ENCODE measurements around the gene FAM209A. TPM values are rescaled to one million over a fixed set of nuclear protein-coding genes. Genes with fewer than 3 reads are reported as not detected.

The FAM209A gene
- total and polyA plus RNA-seq, 2 experiments from 2014 or later = 0.15 TPM; not detected in 1

DNA sequence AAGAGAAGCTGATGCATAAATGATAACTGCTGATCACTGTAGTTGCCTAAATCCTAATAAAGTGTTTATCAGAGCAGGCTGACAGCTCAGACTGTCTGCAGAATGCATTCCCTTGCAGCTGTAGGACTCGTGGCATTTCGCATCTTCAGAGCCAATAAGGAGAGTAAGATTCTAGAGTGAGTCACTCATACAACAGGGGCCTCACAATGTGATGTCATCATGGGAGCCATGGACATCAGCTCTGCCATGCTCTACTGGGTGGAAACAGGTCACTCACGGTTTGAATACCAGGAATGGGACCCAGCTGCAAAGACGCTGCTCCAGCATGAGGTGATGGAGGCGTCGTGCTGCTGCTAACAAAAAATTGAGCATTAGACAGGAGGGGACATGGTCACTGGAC, 15.9 kb downstream of the FAM209A start:
- Histone ChIP-seq H3K9me3 (ENCODE audit: low read depth) (no peaks in the 10 kb centered on the region), H3K27ac (no peak overlapping the region), H3K4me3 (no peak overlapping the region), H3K4me1 (ENCODE audit: low read depth) (no peaks in the 10 kb centered on the region), H3K36me3 (no peaks in the 10 kb centered on the region), H3K27me3 (no peaks in the 10 kb centered on the region)
- DNase-seq (ENCODE audit: low read depth in 1 of 2, low spot score in 1 of 2) = peak in 1 of 2 donors; percentile 11
- TF ChIP-seq CTCF (IDR thresholded peaks at IDR 0.05; ENCODE audit: low read depth, low read length) = no peak

DNA sequence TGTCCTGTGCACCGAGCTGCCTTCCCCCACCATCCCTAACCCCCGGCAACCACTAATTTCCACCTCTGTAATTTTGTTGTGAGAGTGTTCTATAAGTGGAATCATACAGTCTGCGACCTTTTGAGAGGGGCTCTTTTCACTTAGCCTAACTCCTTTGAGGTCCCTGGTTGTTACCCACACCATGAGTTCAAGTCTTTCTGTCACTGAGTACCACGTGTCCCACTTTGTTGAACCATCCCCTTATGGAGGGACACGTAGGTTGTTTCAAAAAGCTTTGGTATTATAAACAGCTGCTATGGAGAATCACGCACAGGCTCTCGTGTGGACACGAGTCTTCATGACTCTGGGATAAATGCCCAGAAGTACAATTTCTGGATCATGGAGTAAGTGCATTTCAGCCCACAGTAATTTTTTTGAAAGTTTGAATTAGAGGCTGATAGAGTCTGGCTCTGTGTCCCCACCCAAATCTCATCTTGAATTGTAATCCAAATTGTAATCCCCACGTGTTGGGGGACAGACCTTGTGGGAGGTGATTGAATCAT, 18.0 kb downstream of the FAM209A start:
- Histone ChIP-seq H3K27me3 (no peaks in the 10 kb centered on the region), H3K9me3 (ENCODE audit: low read depth) (no peaks in the 10 kb centered on the region), H3K27ac (no peak overlapping the region), H3K36me3 (no peaks in the 10 kb centered on the region), H3K4me1 (ENCODE audit: low read depth) (no peaks in the 10 kb centered on the region), H3K4me3 (no peak overlapping the region)
- no peak for DNase-seq (ENCODE audit: low read depth in 1 of 2, low spot score in 1 of 2)
- no peak for TF ChIP-seq CTCF (IDR thresholded peaks at IDR 0.05; ENCODE audit: low read depth, low read length)

DNA sequence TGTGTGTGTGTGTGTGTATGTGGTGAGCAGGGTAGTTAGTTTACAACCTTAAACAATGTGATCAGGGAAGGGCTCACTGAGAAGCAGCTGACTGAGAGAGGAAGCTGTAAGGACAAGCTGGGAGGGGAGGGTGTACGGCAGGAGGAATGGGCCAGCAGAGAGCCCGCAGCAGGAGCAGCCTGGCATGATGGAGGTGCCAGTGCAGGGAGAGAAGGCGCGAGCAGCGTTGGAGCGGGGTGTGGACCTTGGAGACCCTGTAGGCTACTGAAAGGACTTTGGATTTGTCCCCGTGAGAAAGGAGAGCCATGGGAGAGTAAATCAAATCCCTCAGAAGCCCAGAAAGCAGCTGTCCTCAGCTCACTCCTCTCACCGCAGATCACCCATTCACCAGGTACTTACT, 27.0 kb downstream of the FAM209A start:
- Histone ChIP-seq H3K4me3 (no peak overlapping the region), H3K27ac (no peak overlapping the region), H3K27me3 (no peaks in the 10 kb centered on the region), H3K36me3 (no peaks in the 10 kb centered on the region), H3K4me1 (ENCODE audit: low read depth) (peaks cover 6% of the 10 kb centered on the region), H3K9me3 (ENCODE audit: low read depth) (no peaks in the 10 kb centered on the region)
- no peak for DNase-seq (ENCODE audit: low read depth in 1 of 2, low spot score in 1 of 2)
- TF ChIP-seq CTCF (IDR thresholded peaks at IDR 0.05; ENCODE audit: low read depth, low read length) = no peak

GRCh38 chr20:56552911-56553629, 28.5 kb downstream of the FAM209A start:
- H3K36me3 ChIP-seq = no peaks in the 10 kb centered on the region
- H3K27me3 ChIP-seq = no peaks in the 10 kb centered on the region
- no peak for DNase-seq (ENCODE audit: low read depth in 1 of 2, low spot score in 1 of 2)
- TF ChIP-seq CTCF (IDR thresholded peaks at IDR 0.05; ENCODE audit: low read depth, low read length) = no peak
- no peaks in the 10 kb centered on the region for H3K9me3 ChIP-seq (ENCODE audit: low read depth)
- peaks cover 6% of the 10 kb centered on the region for H3K4me1 ChIP-seq (ENCODE audit: low read depth)
- no peak overlapping the region for H3K4me3 ChIP-seq
- no peak overlapping the region for H3K27ac ChIP-seq

DNA sequence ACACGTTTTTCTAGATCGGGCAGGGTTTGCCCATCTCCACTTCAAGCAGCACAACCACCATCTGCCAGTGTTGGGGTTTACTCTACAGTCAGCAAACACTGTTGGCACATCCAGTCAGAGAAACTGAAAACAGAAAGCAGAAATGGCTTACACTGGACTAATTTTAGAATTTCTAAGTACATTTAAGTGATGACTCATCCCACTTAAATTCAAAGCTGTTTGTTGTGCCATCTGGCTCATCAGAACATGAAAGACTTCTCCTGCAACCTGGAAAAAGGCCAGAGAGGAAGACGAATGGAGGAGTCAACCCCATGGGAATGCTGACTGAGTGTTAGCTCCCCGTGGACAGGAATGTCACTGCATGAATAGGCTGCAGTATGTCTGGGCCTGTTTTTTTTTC, 30.3 kb downstream of the FAM209A start:
- no peaks in the 10 kb centered on the region for H3K36me3 ChIP-seq
- peak overlapping the region; percentile 30 for H3K27ac ChIP-seq
- H3K27me3 ChIP-seq = no peaks in the 10 kb centered on the region
- peaks cover 6% of the 10 kb centered on the region for H3K4me1 ChIP-seq (ENCODE audit: low read depth)
- H3K9me3 ChIP-seq (ENCODE audit: low read depth) = no peaks in the 10 kb centered on the region
- H3K4me3 ChIP-seq = no peak overlapping the region
- TF ChIP-seq CTCF (IDR thresholded peaks at IDR 0.05; ENCODE audit: low read depth, low read length) = no peak
- peak; percentile 16 to 97 for DNase-seq (ENCODE audit: low read depth in 1 of 2, low spot score in 1 of 2)

Data from cardiac muscle cell (in vitro differentiated cells and primary cell).